NCI-H460 (cell line): Measurements from ENCODE around the gene RAX. TPM values are rescaled to one million over a fixed set of nuclear protein-coding genes. Genes with fewer than 3 reads are reported as not detected.

Experiments
- total RNA-seq: library from RNA; depleted of rRNA; stranded (reverse); fragments of >200 nt; shearing (Covaris generic); gene quantifications from 2 replicates; pipeline ENCODE4 v1.2.3, GENCODE V29; 2014; rRNA removed

RAX gene
- total RNA-seq, 1 experiment from 2014 or later = not detected

Other genes with a start within 250 kb of the RAX start
- gene SEC11C, start 133.6 kb downstream of the RAX start, total RNA-seq = 65.6 and 73.9 TPM in 2 replicates
- gene GRP, start 53.3 kb downstream of the RAX start, total RNA-seq = not detected in 2 replicates
- not detected in 2 replicates for gene CPLX4, start 45.2 kb upstream of the RAX start, total RNA-seq
- gene LMAN1, start 85.8 kb upstream of the RAX start, total RNA-seq = 164 and 176 TPM in 2 replicates